ENCODE measurements around the gene PARP9. TPM values are rescaled to one million over a fixed set of nuclear protein-coding genes. Genes with fewer than 3 reads are reported as not detected.

The PARP9 gene
- total RNA-seq, 2 donors from 2014 or later = 9.2 to 14.5 TPM

- H3K27me3 ChIP-seq = no peaks in the 10 kb centered on the region
- H3K27ac ChIP-seq = no peak overlapping the region
- no peak for TF ChIP-seq CTCF (IDR thresholded peaks at IDR 0.05)
- no peaks in the 10 kb centered on the region for H3K9me3 ChIP-seq
- H3K4me1 ChIP-seq = peaks cover 0 to 27% of the 10 kb centered on the region in 2 donors
- DNase-seq (ENCODE audit: low spot score) = no peak
- H3K36me3 ChIP-seq = peaks cover 20% of the 10 kb centered on the region
- H3K4me3 ChIP-seq = no peak overlapping the region
These were observed 65.9 kb downstream of the PARP9 start for GRCh38 chr3:122498152-122498551.

GRCh38 chr3:122497425-122497824 is 66.7 kb downstream of the PARP9 start:
- no peaks in the 10 kb centered on the region for H3K9me3 ChIP-seq

GRCh38 chr3:122496508-122496907 is 67.6 kb downstream of the PARP9 start:
- no peak for TF ChIP-seq CTCF (IDR thresholded peaks at IDR 0.05)
- Histone ChIP-seq H3K27ac (no peak overlapping the region), H3K9me3 (no peaks in the 10 kb centered on the region), H3K4me3 (no peak overlapping the region), H3K27me3 (no peaks in the 10 kb centered on the region), H3K36me3 (peaks cover 20% of the 10 kb centered on the region), H3K4me1 (peaks cover 0 to 13% of the 10 kb centered on the region in 2 donors)
- DNase-seq (ENCODE audit: low spot score) = no peak

More at GRCh38 chr3:122497425-122497824, 66.7 kb downstream of the PARP9 start:
- H3K36me3 ChIP-seq = peaks cover 20% of the 10 kb centered on the region
- no peaks in the 10 kb centered on the region for H3K27me3 ChIP-seq
- H3K27ac ChIP-seq = no peak overlapping the region
- no peak overlapping the region for H3K4me3 ChIP-seq
- H3K4me1 ChIP-seq = peaks cover 0 to 22% of the 10 kb centered on the region in 2 donors
- DNase-seq (ENCODE audit: low spot score) = no peak
- no peak for TF ChIP-seq CTCF (IDR thresholded peaks at IDR 0.05)

GRCh38 chr3:122493296-122493695 is 70.8 kb downstream of the PARP9 start:
- Histone ChIP-seq H3K27me3 (no peaks in the 10 kb centered on the region), H3K36me3 (peaks cover 20% of the 10 kb centered on the region)

GRCh38 chr3:122488262-122488973 is 75.7 kb downstream of the PARP9 start:
- Histone ChIP-seq H3K4me3 (no peak overlapping the region), H3K36me3 (peaks cover 1% of the 10 kb centered on the region), H3K27me3 (no peaks in the 10 kb centered on the region), H3K9me3 (no peaks in the 10 kb centered on the region), H3K27ac (no peak overlapping the region), H3K4me1 (peaks cover 0 to 3% of the 10 kb centered on the region in 2 donors)
- no peak for TF ChIP-seq CTCF (IDR thresholded peaks at IDR 0.05)
- DNase-seq (ENCODE audit: low spot score) = no peak

More at GRCh38 chr3:122493296-122493695, 70.8 kb downstream of the PARP9 start:
- no peak for DNase-seq (ENCODE audit: low spot score)
- Histone ChIP-seq H3K4me3 (no peak overlapping the region), H3K9me3 (no peaks in the 10 kb centered on the region), H3K27ac (no peak overlapping the region), H3K4me1 (peaks cover 0 to 5% of the 10 kb centered on the region in 2 donors)
- TF ChIP-seq CTCF (IDR thresholded peaks at IDR 0.05) = no peak

- no peak for DNase-seq (ENCODE audit: low spot score)
- Histone ChIP-seq H3K27ac (no peak overlapping the region), H3K9me3 (no peaks in the 10 kb centered on the region), H3K4me1 (peaks cover 0 to 9% of the 10 kb centered on the region in 2 donors), H3K27me3 (no peaks in the 10 kb centered on the region), H3K36me3 (no peaks in the 10 kb centered on the region), H3K4me3 (no peak overlapping the region)
- TF ChIP-seq CTCF (IDR thresholded peaks at IDR 0.05) = no peak
These were observed 79.1 kb downstream of the PARP9 start for GRCh38 chr3:122484985-122485384.

Data from right atrium auricular region (tissue), 2 donors.